Liver (tissue), 9 donors: ENCODE data around the gene ADRM1. TPM values are rescaled to one million over a fixed set of nuclear protein-coding genes. Genes with fewer than 3 reads are reported as not detected.

ENCODE experiments used
- DNase-seq: peaks from one replicate; pipeline ENCODE4 v3.0.0-alpha.2; 2017; ENCODE audit warnings: low spot score
- H3K27ac ChIP-seq, 2 donors: one replicate each; pipeline ENCODE4 v1.7.0; 2013; ENCODE audit warnings: inconsistent platforms in 2 of 2, low read length in 2 of 2, control low read depth in 1 of 2, low read depth in 1 of 2, mild to moderate bottlenecking in 1 of 2
- H3K27me3 ChIP-seq, 4 donors: one replicate each; pipeline versions ENCODE4 v1.6.1 to v1.7.0; 2013; ENCODE audit warnings: low read length in 3 of 4, inconsistent platforms in 1 of 4, mild to moderate bottlenecking in 1 of 4, moderate library complexity in 1 of 4; ENCODE audit not compliant: control insufficient read depth in 4 of 4, insufficient read depth in 4 of 4
- H3K36me3 ChIP-seq, 4 donors: one replicate each; pipeline versions ENCODE4 v1.6.1 to v1.7.0; 2013; ENCODE audit warnings: low read length in 3 of 4, mild to moderate bottlenecking in 3 of 4, low read depth in 1 of 4, moderate library complexity in 1 of 4; ENCODE audit not compliant: control insufficient read depth in 4 of 4, insufficient read depth in 3 of 4
- H3K4me1 ChIP-seq, 4 donors: one replicate each; pipeline versions ENCODE4 v1.6.1 to v1.7.0; 2013; ENCODE audit warnings: low read length in 3 of 4, mild to moderate bottlenecking in 3 of 4, moderate library complexity in 1 of 4; ENCODE audit not compliant: control insufficient read depth in 4 of 4, insufficient read depth in 4 of 4
- H3K4me3 ChIP-seq, 3 donors: one replicate each; pipeline versions ENCODE4 v1.6.1 to v1.7.0; 2013; ENCODE audit warnings: low read length in 3 of 3, control low read depth in 1 of 3, low read depth in 1 of 3, mild to moderate bottlenecking in 1 of 3
- H3K9ac ChIP-seq, 2 donors: one replicate each; pipeline ENCODE4 v1.7.0; 2013; ENCODE audit warnings: low read length in 2 of 2, mild to moderate bottlenecking in 2 of 2, moderate library complexity in 2 of 2, control low read depth in 1 of 2, low read depth in 1 of 2
- H3K9me3 ChIP-seq, 4 donors: one replicate each; pipeline versions ENCODE4 v1.6.1 to v1.7.0; 2013; ENCODE audit warnings: low read length in 3 of 4; ENCODE audit not compliant: control insufficient read depth in 4 of 4
- EGR1 ChIP-seq, 2 donors: IDR thresholded peaks; 2 replicates each; pipeline ENCODE4 v1.6.1; 2016 to 2018; ENCODE audit warnings: antibody characterized with exemption in 2 of 2, low read depth in 2 of 2
- FOXA1 ChIP-seq: IDR thresholded peaks from 2 replicates; pipeline ENCODE4 v1.6.1; 2016; ENCODE audit warnings: antibody characterized with exemption
- GABPA ChIP-seq, 2 donors: IDR thresholded peaks in 1 of 2; conservative IDR thresholded peaks in 1 of 2; 2 replicates each; pipeline ENCODE4 v1.6.1; 2016; ENCODE audit warnings: antibody characterized with exemption in 2 of 2, mild to moderate bottlenecking in 1 of 2, moderate library complexity in 1 of 2
- HNF4A ChIP-seq, 2 donors: conservative IDR thresholded peaks; 2 replicates each; pipeline ENCODE4 v1.6.1; 2016; ENCODE audit warnings: antibody characterized with exemption in 2 of 2, mild to moderate bottlenecking in 2 of 2
- HNF4G ChIP-seq: IDR thresholded peaks from 2 replicates; pipeline ENCODE4 v1.6.1; 2016; ENCODE audit warnings: antibody characterized with exemption
- JUND ChIP-seq, 2 donors: IDR thresholded peaks; 2 replicates each; pipeline ENCODE4 v1.6.1; 2016; ENCODE audit warnings: antibody characterized with exemption in 2 of 2
- NR2F2 ChIP-seq: IDR thresholded peaks from 2 replicates; pipeline ENCODE4 v1.6.1; 2016; ENCODE audit warnings: antibody characterized with exemption
- RAD21 ChIP-seq, 2 donors: IDR thresholded peaks; 2 replicates each; pipeline ENCODE4 v1.6.1; 2016; ENCODE audit warnings: antibody characterized with exemption in 2 of 2, mild to moderate bottlenecking in 2 of 2
- REST ChIP-seq: IDR thresholded peaks from 2 replicates; pipeline ENCODE4 v1.6.1; 2016; ENCODE audit warnings: antibody characterized with exemption, mild to moderate bottlenecking
- RXRA ChIP-seq, 2 donors: IDR thresholded peaks; 2 replicates each; pipeline ENCODE4 v1.6.1; 2017 to 2018; ENCODE audit warnings: antibody characterized with exemption in 2 of 2, mild to moderate bottlenecking in 1 of 2
- SP1 ChIP-seq: IDR thresholded peaks from 2 replicates; pipeline ENCODE4 v1.6.1; 2018; ENCODE audit warnings: antibody characterized with exemption, mild to moderate bottlenecking
- YY1 ChIP-seq: IDR thresholded peaks from 2 replicates; pipeline ENCODE4 v1.6.1; 2016; ENCODE audit warnings: antibody characterized with exemption, mild to moderate bottlenecking
- WGBS: extraction: QIAGEN DNeasy Blood & Tissue Kit; methylation state at CpG from one replicate; pipeline ENCODE4 v1.1.7; 2013; 5-methylcytosine and 5-hydroxymethylcytosine counted together
- polyA plus RNA-seq, 2 donors: library from polyadenylated mRNA; stranded (reverse) in 1 of 2; unstranded in 1 of 2; fragments of 200-250 nt in 1 of 2; fragments of >200 nt in 1 of 2; fragmentation: Nextera tagmentation in 1 of 2; extraction: Ambion mirVana in 1 of 2; gene quantifications; one replicate each; pipeline versions ENCODE4 v1.2.1 to v1.2.3, GENCODE V29; 2013 to 2015
- total RNA-seq, 2 donors: library from RNA; depleted of rRNA; stranded (reverse); fragments of >200 nt; gene quantifications; one replicate each; pipeline ENCODE4 v1.2.3, GENCODE V29; 2014
- TF ChIP-seq, protein P1 (sequence below): fragments of 150-350 bp; IDR thresholded peaks from 2 replicates; pipeline ENCODE4 v1.5.1; 2017; ENCODE audit warnings: improper control_type of control experiment, low read depth, low read length; ENCODE audit not compliant: missing input control
- TF ChIP-seq, protein P2 (sequence below): IDR thresholded peaks from 2 replicates; pipeline ENCODE4 v1.6.1; 2016; ENCODE audit warnings: antibody characterized with exemption
- TF ChIP-seq, protein P3 (sequence below): IDR thresholded peaks from 2 replicates; pipeline ENCODE4 v1.6.1; 2016; ENCODE audit warnings: antibody characterized with exemption
- donor health status: healthy.
- donor health status: healthy.
- donor health status: healthy.
- donor health status: healthy.
- donor health status: healthy.

Gene ADRM1
- total and polyA plus RNA-seq, 4 donors: 45.3 to 91.0 (median 77.3) TPM

- WGBS: 94% methylated on average over 33 of the region's 33 CpGs
- no peak for DNase-seq
Measured at GRCh38 chr20:62327726-62328495, 25.1 kb downstream of the ADRM1 start.

DNA sequence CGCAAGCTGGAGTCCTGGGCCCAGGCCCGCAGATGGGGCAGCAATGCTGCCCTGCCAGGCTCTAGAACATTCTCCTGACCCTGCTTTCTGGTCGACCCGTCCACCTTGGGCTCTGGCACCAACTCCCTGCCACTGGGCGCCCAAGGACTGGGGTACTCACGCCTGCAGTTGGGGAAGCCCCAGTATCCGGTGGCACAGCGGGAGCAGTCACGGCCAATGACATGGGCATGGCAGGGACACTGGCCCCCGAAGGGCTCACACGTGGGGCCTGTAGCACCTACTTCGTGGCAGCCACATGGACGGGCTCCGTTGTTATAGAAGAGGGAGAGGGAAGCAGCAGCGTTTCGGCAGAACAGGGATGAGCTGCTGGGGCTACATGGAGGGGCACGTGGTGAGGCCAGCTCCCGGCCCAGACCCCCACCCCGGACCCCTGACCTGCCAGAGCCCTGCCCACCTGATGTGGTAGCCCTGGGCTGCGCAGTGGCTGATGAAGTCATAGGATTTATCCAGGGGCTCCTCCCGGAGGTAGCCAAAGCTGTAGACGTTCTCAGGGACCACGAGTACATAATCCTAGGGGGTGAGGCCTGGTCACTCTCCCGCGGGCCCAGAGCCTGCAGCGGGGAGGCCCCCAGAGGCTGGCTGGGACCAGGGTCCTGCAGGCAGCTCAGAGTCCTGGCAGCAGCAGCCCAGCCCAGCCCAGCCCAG is 26.0 kb downstream of the ADRM1 start:
- no peak overlapping the region for H3K4me3 ChIP-seq
- no peak overlapping the region for H3K27ac ChIP-seq
- H3K4me1 ChIP-seq: peaks cover 0 to 8% (median 2%) of the 10 kb centered on the region in 4 donors
- no peaks in the 10 kb centered on the region for H3K27me3 ChIP-seq
- WGBS: 95% methylated on average over 26 of the region's 26 CpGs
- H3K9me3 ChIP-seq: no peaks in the 10 kb centered on the region
- H3K9ac ChIP-seq: no peak overlapping the region
- peaks cover 0 to 64% (median 13%) of the 10 kb centered on the region in 4 donors for H3K36me3 ChIP-seq
- TF ChIP-seq FOXA1: no peak
- no peak for TF ChIP-seq GABPA (IDR thresholded peaks at IDR 0.05 in 1 of 2, conservative IDR thresholded peaks at IDR 0.05 in 1 of 2)
- TF ChIP-seq, protein P1, sequence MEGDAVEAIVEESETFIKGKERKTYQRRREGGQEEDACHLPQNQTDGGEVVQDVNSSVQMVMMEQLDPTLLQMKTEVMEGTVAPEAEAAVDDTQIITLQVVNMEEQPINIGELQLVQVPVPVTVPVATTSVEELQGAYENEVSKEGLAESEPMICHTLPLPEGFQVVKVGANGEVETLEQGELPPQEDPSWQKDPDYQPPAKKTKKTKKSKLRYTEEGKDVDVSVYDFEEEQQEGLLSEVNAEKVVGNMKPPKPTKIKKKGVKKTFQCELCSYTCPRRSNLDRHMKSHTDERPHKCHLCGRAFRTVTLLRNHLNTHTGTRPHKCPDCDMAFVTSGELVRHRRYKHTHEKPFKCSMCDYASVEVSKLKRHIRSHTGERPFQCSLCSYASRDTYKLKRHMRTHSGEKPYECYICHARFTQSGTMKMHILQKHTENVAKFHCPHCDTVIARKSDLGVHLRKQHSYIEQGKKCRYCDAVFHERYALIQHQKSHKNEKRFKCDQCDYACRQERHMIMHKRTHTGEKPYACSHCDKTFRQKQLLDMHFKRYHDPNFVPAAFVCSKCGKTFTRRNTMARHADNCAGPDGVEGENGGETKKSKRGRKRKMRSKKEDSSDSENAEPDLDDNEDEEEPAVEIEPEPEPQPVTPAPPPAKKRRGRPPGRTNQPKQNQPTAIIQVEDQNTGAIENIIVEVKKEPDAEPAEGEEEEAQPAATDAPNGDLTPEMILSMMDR: no peak
- TF ChIP-seq SP1: no peak
- TF ChIP-seq, protein P2, sequence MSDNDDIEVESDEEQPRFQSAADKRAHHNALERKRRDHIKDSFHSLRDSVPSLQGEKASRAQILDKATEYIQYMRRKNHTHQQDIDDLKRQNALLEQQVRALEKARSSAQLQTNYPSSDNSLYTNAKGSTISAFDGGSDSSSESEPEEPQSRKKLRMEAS: no peak
- no peak for TF ChIP-seq RAD21 (IDR thresholded peaks at IDR 0.05)
- TF ChIP-seq YY1: no peak
- no peak for TF ChIP-seq NR2F2
- TF ChIP-seq REST: no peak
- TF ChIP-seq JUND (IDR thresholded peaks at IDR 0.05): no peak
- TF ChIP-seq RXRA (IDR thresholded peaks at IDR 0.05): no peak
- TF ChIP-seq HNF4A (conservative IDR thresholded peaks at IDR 0.05): no peak
- no peak for TF ChIP-seq EGR1 (IDR thresholded peaks at IDR 0.05; ENCODE audit: low read depth in 2 of 2)
- no peak for TF ChIP-seq HNF4G
- no peak for DNase-seq

More at GRCh38 chr20:62327726-62328495, 25.1 kb downstream of the ADRM1 start:
- H3K36me3 ChIP-seq: peaks cover 0 to 65% (median 15%) of the 10 kb centered on the region in 4 donors
- no peak for TF ChIP-seq HNF4A (conservative IDR thresholded peaks at IDR 0.05)
- TF ChIP-seq, protein P3, sequence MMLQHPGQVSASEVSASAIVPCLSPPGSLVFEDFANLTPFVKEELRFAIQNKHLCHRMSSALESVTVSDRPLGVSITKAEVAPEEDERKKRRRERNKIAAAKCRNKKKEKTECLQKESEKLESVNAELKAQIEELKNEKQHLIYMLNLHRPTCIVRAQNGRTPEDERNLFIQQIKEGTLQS: no peak
- H3K9me3 ChIP-seq: no peaks in the 10 kb centered on the region
- no peak overlapping the region for H3K27ac ChIP-seq
- no peaks in the 10 kb centered on the region for H3K27me3 ChIP-seq
- no peak overlapping the region for H3K9ac ChIP-seq
- no peak overlapping the region for H3K4me3 ChIP-seq
- peaks cover 0 to 8% (median 2%) of the 10 kb centered on the region in 4 donors for H3K4me1 ChIP-seq
